WTC11 (cell line): ENCODE measurements around the gene DAPK3. TPM values are rescaled to one million over a fixed set of nuclear protein-coding genes. Genes with fewer than 3 reads are reported as not detected.

ENCODE experiments used
- ATAC-seq: fragments of 200-7000 bp; cut with Tn5 transposase; 2 replicates; pipeline ENCODE4 v1.10.0; 2021; ENCODE audit warnings: mild to moderate bottlenecking, moderate library complexity
- CTCF ChIA-PET: fragments of 300-600 bp; sonication (Branson Sonifier 250); formaldehyde crosslinking; loops from one replicate; lab custom pipeline; 2021; ENCODE audit warnings: antibody characterized with exemption; lab: Charles Lee
- POLR2A ChIA-PET: fragments of 350-600 bp; sonication (Branson Sonifier 250); formaldehyde crosslinking; loops from one replicate; lab custom pipeline; 2021; ENCODE audit warnings: antibody characterized with exemption; lab: Charles Lee
- DNase-seq: peaks from one replicate; pipeline ENCODE4 v3.0.0; 2021; ENCODE audit warnings: low spot score
- H3K27ac Mint-ChIP-seq: 2 replicates; pipeline ENCODE4 v1.8.0; 2021; ENCODE audit warnings: mixed read lengths
- H3K27me3 Mint-ChIP-seq: 2 replicates; pipeline ENCODE4 v1.8.0; 2021; ENCODE audit warnings: low read depth, mild to moderate bottlenecking, moderate library complexity, mixed read lengths
- H3K36me3 Mint-ChIP-seq: 2 replicates; pipeline ENCODE4 v1.8.0; 2021; ENCODE audit warnings: mixed read lengths
- H3K4me1 Mint-ChIP-seq: 2 replicates; pipeline ENCODE4 v1.8.0; 2022; ENCODE audit warnings: mixed read lengths
- H3K4me3 Mint-ChIP-seq: 2 replicates; pipeline ENCODE4 v1.8.0; 2021; ENCODE audit warnings: mild to moderate bottlenecking, moderate library complexity, mixed read lengths
- H3K9me3 Mint-ChIP-seq: 2 replicates; pipeline ENCODE4 v1.8.0; 2021; ENCODE audit warnings: mixed read lengths
- CDX4 ChIP-seq: fragments of 250-450 bp; sonication (Bioruptor Pico); IDR thresholded peaks from 2 replicates; pipeline ENCODE4 v1.9.0; 2021; ENCODE audit warnings: moderate library complexity, mild to moderate bottlenecking, inconsistent platforms, borderline replicate concordance
- ELF4 ChIP-seq: sonication (generic); formaldehyde crosslinking; IDR thresholded peaks from 2 replicates; pipeline ENCODE4 v1.8.1; 2022; ENCODE audit warnings: low read depth, mild to moderate bottlenecking, moderate library complexity, missing genetic modification reagents
- FOXP1 ChIP-seq: sonication (generic); formaldehyde crosslinking; IDR thresholded peaks from 2 replicates; pipeline ENCODE4 v1.8.0; 2022; ENCODE audit warnings: missing genetic modification reagents, mild to moderate bottlenecking, moderate library complexity, borderline replicate concordance
- NFATC4 ChIP-seq: fragments of 250-450 bp; sonication (Bioruptor Pico); IDR thresholded peaks from 2 replicates; pipeline ENCODE4 v1.9.0; 2021; ENCODE audit warnings: mild to moderate bottlenecking
- NFYB ChIP-seq: sonication (generic); formaldehyde crosslinking; conservative IDR thresholded peaks from 2 replicates; pipeline ENCODE4 v1.8.0; 2022; ENCODE audit warnings: low read depth, missing genetic modification reagents
- OVOL2 ChIP-seq: fragments of 250-450 bp; sonication (Bioruptor Pico); IDR thresholded peaks from 2 replicates; pipeline ENCODE4 v1.9.0; 2021; ENCODE audit warnings: mild to moderate bottlenecking, borderline replicate concordance
- SMAD3 ChIP-seq: sonication (generic); formaldehyde crosslinking; IDR thresholded peaks from 2 replicates; pipeline ENCODE4 v1.8.0; 2022; ENCODE audit warnings: missing genetic modification reagents, mild to moderate bottlenecking, borderline replicate concordance
- TCF7 ChIP-seq: sonication (generic); formaldehyde crosslinking; IDR thresholded peaks from 2 replicates; pipeline ENCODE4 v1.8.0; 2022; ENCODE audit warnings: mild to moderate bottlenecking, low read depth, missing genetic modification reagents, moderate library complexity
- ZNF219 ChIP-seq: sonication (generic); formaldehyde crosslinking; IDR thresholded peaks from 2 replicates; pipeline ENCODE4 v1.8.0; 2023; ENCODE audit warnings: missing genetic modification reagents, mild to moderate bottlenecking, borderline replicate concordance
- ZNF232 ChIP-seq: sonication (generic); formaldehyde crosslinking; IDR thresholded peaks from 2 replicates; pipeline ENCODE4 v1.8.0; 2022; ENCODE audit warnings: mild to moderate bottlenecking, missing genetic modification reagents
- ZNF317 ChIP-seq: sonication (generic); formaldehyde crosslinking; IDR thresholded peaks from 2 replicates; pipeline ENCODE4 v1.8.1; 2023; ENCODE audit warnings: low read depth, mild to moderate bottlenecking, moderate library complexity, missing genetic modification reagents, borderline replicate concordance
- ZNF396 ChIP-seq: fragments of 250-450 bp; sonication (Bioruptor Pico); IDR thresholded peaks from 2 replicates; pipeline ENCODE4 v1.8.0; 2021; ENCODE audit warnings: mild to moderate bottlenecking, moderate library complexity, borderline replicate concordance
- ZNF512 ChIP-seq: sonication (generic); formaldehyde crosslinking; IDR thresholded peaks from 2 replicates; pipeline ENCODE4 v1.8.1; 2022; ENCODE audit warnings: missing genetic modification reagents, borderline replicate concordance
- total RNA-seq: library from RNA; stranded (reverse); gene quantifications from 3 replicates; pipeline ENCODE4 v1.2.3, GENCODE V29; 2021
- TF ChIP-seq, protein P1 (sequence below): sonication (generic); formaldehyde crosslinking; IDR thresholded peaks from 2 replicates; pipeline ENCODE4 v1.8.1; 2023; ENCODE audit warnings: mild to moderate bottlenecking, missing genetic modification reagents, moderate library complexity
- TF ChIP-seq, protein P2 (sequence below): sonication (generic); formaldehyde crosslinking; IDR thresholded peaks from 2 replicates; pipeline ENCODE4 v1.8.1; 2022; ENCODE audit warnings: low read depth, missing genetic modification reagents, borderline replicate concordance
- TF ChIP-seq, protein P3 (sequence below): fragments of 250-450 bp; sonication (Bioruptor Pico); IDR thresholded peaks from 2 replicates; pipeline ENCODE4 v1.8.0; 2021; ENCODE audit warnings: mild to moderate bottlenecking
- TF ChIP-seq, protein P4 (sequence below): sonication (generic); formaldehyde crosslinking; IDR thresholded peaks from 2 replicates; pipeline ENCODE4 v1.8.0; 2022; ENCODE audit warnings: mild to moderate bottlenecking, missing genetic modification reagents
- TF ChIP-seq, protein P5 (sequence below): fragments of 250-450 bp; sonication (Bioruptor Pico); IDR thresholded peaks from 2 replicates; pipeline ENCODE4 v2.1.2; 2022; ENCODE audit warnings: mild to moderate bottlenecking, moderate library complexity

Gene DAPK3
- total RNA-seq, 1 experiment from 2014 or later: 73.5 TPM

DNA sequence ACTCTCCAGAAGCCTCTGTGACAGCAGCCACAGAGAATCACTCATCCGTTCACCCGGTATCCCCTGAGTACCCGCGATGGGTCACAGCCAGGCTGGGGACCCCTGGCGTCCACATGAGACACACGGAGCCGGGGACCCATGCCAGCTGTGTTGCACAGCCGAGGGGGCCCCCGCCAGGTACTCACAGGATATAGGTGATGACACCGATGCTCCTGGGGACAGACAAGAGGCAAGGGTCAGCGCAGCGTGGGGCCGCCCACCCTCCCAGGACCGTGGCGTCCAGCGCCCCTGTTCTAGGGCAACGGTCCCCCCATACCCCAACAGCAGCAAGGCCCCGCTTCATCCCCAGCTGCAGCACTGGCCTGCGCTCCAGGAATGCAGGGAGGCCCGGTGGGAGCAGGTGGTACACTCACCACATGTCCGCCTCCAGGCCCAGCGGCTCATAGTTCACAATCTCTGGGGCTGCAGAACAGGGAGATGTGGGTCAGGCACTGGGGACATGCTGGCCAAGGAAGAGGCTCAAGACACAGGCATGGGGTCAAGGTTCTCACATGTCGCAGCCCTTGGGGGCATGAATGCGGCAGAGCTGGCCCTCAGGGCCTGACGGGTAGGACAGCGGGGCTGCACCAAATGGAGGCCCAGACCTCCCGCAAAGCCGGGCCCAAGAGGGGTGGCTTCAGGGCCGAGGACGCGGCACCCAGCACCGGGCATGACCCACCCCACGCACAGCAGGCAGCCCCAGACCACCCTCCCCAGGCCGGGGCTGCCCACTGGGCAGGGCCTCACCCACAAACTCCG is 7.2 kb downstream of the DAPK3 start (continued):
- TF ChIP-seq, protein P1, sequence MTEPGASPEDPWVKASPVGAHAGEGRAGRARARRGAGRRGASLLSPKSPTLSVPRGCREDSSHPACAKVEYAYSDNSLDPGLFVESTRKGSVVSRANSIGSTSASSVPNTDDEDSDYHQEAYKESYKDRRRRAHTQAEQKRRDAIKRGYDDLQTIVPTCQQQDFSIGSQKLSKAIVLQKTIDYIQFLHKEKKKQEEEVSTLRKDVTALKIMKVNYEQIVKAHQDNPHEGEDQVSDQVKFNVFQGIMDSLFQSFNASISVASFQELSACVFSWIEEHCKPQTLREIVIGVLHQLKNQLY: no peak
- TF ChIP-seq ZNF232 (no peak), ZNF317 (CRISPR knock-in tag) (no peak), SMAD3 (CRISPR knock-in tag) (no peak), ELF4 (CRISPR knock-in tag) (no peak), NFATC4 (no peak), FOXP1 (no peak)
- TF ChIP-seq, protein P2, sequence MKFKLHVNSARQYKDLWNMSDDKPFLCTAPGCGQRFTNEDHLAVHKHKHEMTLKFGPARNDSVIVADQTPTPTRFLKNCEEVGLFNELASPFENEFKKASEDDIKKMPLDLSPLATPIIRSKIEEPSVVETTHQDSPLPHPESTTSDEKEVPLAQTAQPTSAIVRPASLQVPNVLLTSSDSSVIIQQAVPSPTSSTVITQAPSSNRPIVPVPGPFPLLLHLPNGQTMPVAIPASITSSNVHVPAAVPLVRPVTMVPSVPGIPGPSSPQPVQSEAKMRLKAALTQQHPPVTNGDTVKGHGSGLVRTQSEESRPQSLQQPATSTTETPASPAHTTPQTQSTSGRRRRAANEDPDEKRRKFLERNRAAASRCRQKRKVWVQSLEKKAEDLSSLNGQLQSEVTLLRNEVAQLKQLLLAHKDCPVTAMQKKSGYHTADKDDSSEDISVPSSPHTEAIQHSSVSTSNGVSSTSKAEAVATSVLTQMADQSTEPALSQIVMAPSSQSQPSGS (CRISPR knock-in tag): no peak
- TF ChIP-seq, protein P3, sequence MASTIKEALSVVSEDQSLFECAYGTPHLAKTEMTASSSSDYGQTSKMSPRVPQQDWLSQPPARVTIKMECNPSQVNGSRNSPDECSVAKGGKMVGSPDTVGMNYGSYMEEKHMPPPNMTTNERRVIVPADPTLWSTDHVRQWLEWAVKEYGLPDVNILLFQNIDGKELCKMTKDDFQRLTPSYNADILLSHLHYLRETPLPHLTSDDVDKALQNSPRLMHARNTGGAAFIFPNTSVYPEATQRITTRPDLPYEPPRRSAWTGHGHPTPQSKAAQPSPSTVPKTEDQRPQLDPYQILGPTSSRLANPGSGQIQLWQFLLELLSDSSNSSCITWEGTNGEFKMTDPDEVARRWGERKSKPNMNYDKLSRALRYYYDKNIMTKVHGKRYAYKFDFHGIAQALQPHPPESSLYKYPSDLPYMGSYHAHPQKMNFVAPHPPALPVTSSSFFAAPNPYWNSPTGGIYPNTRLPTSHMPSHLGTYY: no peak
- TF ChIP-seq, protein P4, sequence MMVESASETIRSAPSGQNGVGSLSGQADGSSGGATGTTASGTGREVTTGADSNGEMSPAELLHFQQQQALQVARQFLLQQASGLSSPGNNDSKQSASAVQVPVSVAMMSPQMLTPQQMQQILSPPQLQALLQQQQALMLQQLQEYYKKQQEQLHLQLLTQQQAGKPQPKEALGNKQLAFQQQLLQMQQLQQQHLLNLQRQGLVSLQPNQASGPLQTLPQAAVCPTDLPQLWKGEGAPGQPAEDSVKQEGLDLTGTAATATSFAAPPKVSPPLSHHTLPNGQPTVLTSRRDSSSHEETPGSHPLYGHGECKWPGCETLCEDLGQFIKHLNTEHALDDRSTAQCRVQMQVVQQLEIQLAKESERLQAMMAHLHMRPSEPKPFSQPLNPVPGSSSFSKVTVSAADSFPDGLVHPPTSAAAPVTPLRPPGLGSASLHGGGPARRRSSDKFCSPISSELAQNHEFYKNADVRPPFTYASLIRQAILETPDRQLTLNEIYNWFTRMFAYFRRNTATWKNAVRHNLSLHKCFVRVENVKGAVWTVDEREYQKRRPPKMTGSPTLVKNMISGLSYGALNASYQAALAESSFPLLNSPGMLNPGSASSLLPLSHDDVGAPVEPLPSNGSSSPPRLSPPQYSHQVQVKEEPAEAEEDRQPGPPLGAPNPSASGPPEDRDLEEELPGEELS: no peak
- TF ChIP-seq, protein P5, sequence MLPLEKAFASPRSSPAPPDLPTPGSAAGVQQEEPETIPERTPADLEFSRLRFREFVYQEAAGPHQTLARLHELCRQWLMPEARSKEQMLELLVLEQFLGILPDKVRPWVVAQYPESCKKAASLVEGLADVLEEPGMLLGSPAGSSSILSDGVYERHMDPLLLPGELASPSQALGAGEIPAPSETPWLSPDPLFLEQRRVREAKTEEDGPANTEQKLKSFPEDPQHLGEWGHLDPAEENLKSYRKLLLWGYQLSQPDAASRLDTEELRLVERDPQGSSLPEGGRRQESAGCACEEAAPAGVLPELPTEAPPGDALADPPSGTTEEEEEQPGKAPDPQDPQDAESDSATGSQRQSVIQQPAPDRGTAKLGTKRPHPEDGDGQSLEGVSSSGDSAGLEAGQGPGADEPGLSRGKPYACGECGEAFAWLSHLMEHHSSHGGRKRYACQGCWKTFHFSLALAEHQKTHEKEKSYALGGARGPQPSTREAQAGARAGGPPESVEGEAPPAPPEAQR (CRISPR knock-in tag): no peak

GRCh38 chr19:3961007-3961406 is 9.9 kb downstream of the DAPK3 start:
- POLR2A ChIA-PET: interaction anchor here (0.7 kb wide), 1 partner anchor 62 kb away, joined by 3 read pairs; no protein-coding TSS in a partner anchor
- CTCF ChIA-PET: no interaction called here
- no peak for ATAC-seq

More at GRCh38 chr19:3961007-3961406, 9.9 kb downstream of the DAPK3 start:
- Mint-ChIP-seq H3K4me1 (no peaks in the 10 kb centered on the region), H3K9me3 (no peaks in the 10 kb centered on the region), H3K27ac (no peak overlapping the region), H3K36me3 (peaks cover 26% of the 10 kb centered on the region), H3K27me3 (no peaks in the 10 kb centered on the region), H3K4me3 (no peak overlapping the region)
- no peak for DNase-seq
- TF ChIP-seq ZNF396 (CRISPR knock-in tag) (no peak), TCF7 (CRISPR knock-in tag) (no peak), ZNF219 (CRISPR knock-in tag) (no peak), NFYB (CRISPR knock-in tag) (no peak), OVOL2 (no peak), CDX4 (no peak), ZNF512 (CRISPR knock-in tag) (no peak)
- TF ChIP-seq, protein P1: no peak
- TF ChIP-seq, protein P5 (CRISPR knock-in tag): no peak
